SK-N-SH (cell line): ENCODE results near the gene DENND1A. TPM values are rescaled to one million over a fixed set of nuclear protein-coding genes. Genes with fewer than 3 reads are reported as not detected.

Experiments used
- CTCF ChIA-PET: fragments of 300-600, 350-600 bp; formaldehyde crosslinking; extraction: SDS; loops from one replicate; lab custom pipeline; 2021; lab: Yijun Ruan, JAX
- POLR2A ChIA-PET: fragments of 350-600 bp; sonication (Branson Sonifier 250); formaldehyde crosslinking; extraction: SDS; loops from one replicate; lab custom pipeline; 2020; ENCODE audit warnings: antibody characterized with exemption, inconsistent platforms; lab: Yijun Ruan, JAX
- DNase-seq: peaks from one replicate; pipeline ENCODE4 v3.0.0; 2012
- H2AFZ ChIP-seq: fragments of 200-600 bp; sonication (generic); 2 replicates; pipeline ENCODE4 v1.8.1; 2016; ENCODE audit warnings: antibody characterized with exemption, mild to moderate bottlenecking, low read depth
- H3F3A ChIP-seq: fragments of 200-600 bp; sonication (generic); replicated peaks from 2 replicates; pipeline ENCODE3; 2016; ENCODE audit warnings: antibody characterized with exemption, mild to moderate bottlenecking; ENCODE audit not compliant: insufficient read depth
- H3K27ac ChIP-seq, 2 experiments: fragments of 200-500 bp in 1 of 2; fragments of 200-600 bp in 1 of 2; sonication (Bioruptor generic) in 1 of 2; sonication (generic), shearing (Covaris generic) in 1 of 2; 2 replicates each; pipeline versions ENCODE4 v1.5.1 to v1.6.1; 2014 to 2016; ENCODE audit warnings: low read depth in 2 of 2, inconsistent platforms in 1 of 2, low read length in 1 of 2, mild to moderate bottlenecking in 1 of 2, mixed read lengths in 1 of 2
- H3K27me3 ChIP-seq: fragments of 200-600 bp; sonication (generic), shearing (Covaris generic); 2 replicates; pipeline ENCODE4 v1.6.1; 2016; ENCODE audit warnings: mixed run types; ENCODE audit not compliant: insufficient read depth
- H3K36me3 ChIP-seq, 2 experiments: fragments of 200-500 bp in 1 of 2; fragments of 200-600 bp in 1 of 2; sonication (Bioruptor generic) in 1 of 2; sonication (generic) in 1 of 2; replicated peaks in 1 of 2; 2 replicates each; pipeline versions ENCODE3 to v1.5.1; 2014 to 2016; ENCODE audit warnings: low read length in 1 of 2, mild to moderate bottlenecking in 1 of 2; ENCODE audit not compliant: insufficient read depth in 2 of 2, control insufficient read depth in 1 of 2
- H3K4me1 ChIP-seq, 2 experiments: fragments of 200-500 bp in 1 of 2; fragments of 200-600 bp in 1 of 2; sonication (Bioruptor generic) in 1 of 2; sonication (generic), shearing (Covaris generic) in 1 of 2; 2 replicates each; pipeline versions ENCODE4 v1.5.1 to v1.6.1; 2014 to 2016; ENCODE audit warnings: low read depth in 1 of 2, low read length in 1 of 2, mixed run types in 1 of 2; ENCODE audit not compliant: insufficient read depth in 2 of 2, control insufficient read depth in 1 of 2
- H3K4me2 ChIP-seq: fragments of 200-600 bp; sonication (generic), shearing (Covaris generic); 2 replicates; pipeline ENCODE4 v1.6.1; 2017; ENCODE audit warnings: mixed run types
- H3K4me3 ChIP-seq, 2 experiments: fragments of 200-500 bp in 1 of 2; fragments of 200-600 bp in 1 of 2; sonication (Bioruptor generic) in 1 of 2; sonication (generic), shearing (Covaris generic) in 1 of 2; 2 replicates each; pipeline versions ENCODE4 v1.5.1 to v1.8.1; 2014 to 2016; ENCODE audit warnings: low read depth in 2 of 2, inconsistent platforms in 1 of 2, low read length in 1 of 2, mild to moderate bottlenecking in 1 of 2, mixed read lengths in 1 of 2, moderate library complexity in 1 of 2
- H3K79me2 ChIP-seq: fragments of 200-600 bp; sonication (generic); 2 replicates; pipeline ENCODE4 v1.8.1; 2017; ENCODE audit warnings: mild to moderate bottlenecking; ENCODE audit not compliant: insufficient read depth
- H3K9ac ChIP-seq: fragments of 200-600 bp; sonication (generic); 2 replicates; pipeline ENCODE4 v1.6.1; 2017; ENCODE audit warnings: mixed run types
- H3K9me2 ChIP-seq: fragments of 200-600 bp; sonication (generic); 2 replicates; pipeline ENCODE4 v1.6.1; 2017; ENCODE audit warnings: mixed run types
- H3K9me3 ChIP-seq: fragments of 200-600 bp; sonication (generic); 2 replicates; pipeline ENCODE4 v1.6.1; 2017; ENCODE audit warnings: mixed run types, mild to moderate bottlenecking, moderate library complexity
- H4K20me1 ChIP-seq: fragments of 200-600 bp; sonication (generic); 2 replicates; pipeline ENCODE4 v1.6.1; 2017; ENCODE audit warnings: mild to moderate bottlenecking, mixed run types; ENCODE audit not compliant: insufficient read depth
- ELF1 ChIP-seq: IDR thresholded peaks from 2 replicates; pipeline ENCODE4 v1.4.0; 2012
- EP300 ChIP-seq, 2 experiments: IDR thresholded peaks; 2 replicates each; pipeline versions ENCODE4 v1.4.0 to v1.6.1; 2012; ENCODE audit warnings: borderline replicate concordance in 1 of 2, low read depth in 1 of 2, low read length in 1 of 2
- EZH2phosphoT487 ChIP-seq: fragments of 200-600 bp; sonication (generic); IDR thresholded peaks from 2 replicates; pipeline ENCODE4 v1.6.1; 2017; ENCODE audit warnings: low read depth, mixed run types, mild to moderate bottlenecking, antibody characterized with exemption, moderate library complexity, borderline replicate concordance
- FOXM1 ChIP-seq: IDR thresholded peaks from 2 replicates; pipeline ENCODE4 v1.4.0; 2012; ENCODE audit warnings: low read depth, mild to moderate bottlenecking
- GABPA ChIP-seq: IDR thresholded peaks from 2 replicates; pipeline ENCODE4 v1.4.0; 2012; ENCODE audit warnings: low read depth, mild to moderate bottlenecking
- IRF3 ChIP-seq: fragments of 150-350 bp; IDR thresholded peaks from 2 replicates; pipeline ENCODE4 v1.6.1; 2016; ENCODE audit warnings: mild to moderate bottlenecking, low read depth, low read length
- MAX ChIP-seq: IDR thresholded peaks from 2 replicates; pipeline ENCODE4 v1.4.0; 2012; ENCODE audit warnings: low read depth
- MEF2A ChIP-seq: IDR thresholded peaks from 2 replicates; pipeline ENCODE4 v1.4.0; 2012; ENCODE audit warnings: low read depth, borderline replicate concordance
- POLR2AphosphoS5 ChIP-seq: IDR thresholded peaks from 2 replicates; pipeline ENCODE4 v1.6.1; 2012; ENCODE audit warnings: low read depth, low read length
- RCOR1 ChIP-seq: fragments of 150-350 bp; IDR thresholded peaks from 2 replicates; pipeline ENCODE4 v1.6.1; 2017; ENCODE audit warnings: antibody characterized with exemption, low read length
- RFX5 ChIP-seq: IDR thresholded peaks from 2 replicates; pipeline ENCODE4 v1.6.1; 2012; ENCODE audit warnings: mild to moderate bottlenecking, improper control_type of control experiment, low read length
- SIN3A ChIP-seq: IDR thresholded peaks from 2 replicates; pipeline ENCODE4 v1.6.1; 2012; ENCODE audit warnings: low read depth, mild to moderate bottlenecking, low read length, moderate library complexity, borderline replicate concordance
- TEAD4 ChIP-seq: IDR thresholded peaks from 2 replicates; pipeline ENCODE4 v1.4.0; 2012; ENCODE audit warnings: mild to moderate bottlenecking, borderline replicate concordance; ENCODE audit not compliant: insufficient read depth
- WGBS: methylation state at CpG from one replicate; pipeline ENCODE4 v1.1.6; 2017; ENCODE audit warnings: low lambda C conversion rate; 5-methylcytosine and 5-hydroxymethylcytosine counted together
- polyA plus RNA-seq, 3 experiments: library from polyadenylated mRNA; depleted of rRNA; stranded (reverse); fragments of >200 nt; gene quantifications; 2 replicates each; pipeline ENCODE4 v1.2.3, GENCODE V29; 2012
- TF ChIP-seq, protein P1 (sequence below): fragments of 200-600 bp; sonication (generic); IDR thresholded peaks from 2 replicates; pipeline ENCODE4 v1.6.1; 2017; ENCODE audit warnings: antibody characterized with exemption, mild to moderate bottlenecking, moderate library complexity
- TF ChIP-seq, protein P2 (sequence below): fragments of 150-350 bp; IDR thresholded peaks from 2 replicates; pipeline ENCODE4 v1.6.1; 2017; ENCODE audit warnings: antibody characterized with exemption, low read length, low read depth, borderline replicate concordance

Gene DENND1A
- polyA plus RNA-seq, 1 of the 3 experiments (the other 2 are of a cell fraction): 25.4 TPM

GRCh38 chr9:123871781-123872180 lies 58.1 kb downstream of the DENND1A start:
- Histone ChIP-seq H3K4me2 (no peak overlapping the region), H3K9me2 (no peaks in the 10 kb centered on the region), H4K20me1 (no peaks in the 10 kb centered on the region), H3K79me2 (no peaks in the 10 kb centered on the region), H3K27me3 (no peaks in the 10 kb centered on the region), H3F3A (no peaks in the 10 kb centered on the region), H3K9me3 (no peaks in the 10 kb centered on the region), H3K4me1 (no peaks in the 10 kb centered on the region), H3K9ac (no peak overlapping the region), H3K4me3 (no peak overlapping the region), H2AFZ (no peak overlapping the region), H3K36me3 (peaks cover 6% of the 10 kb centered on the region in 2 experiments), H3K27ac (no peak overlapping the region)
- no peak for DNase-seq
- ChIA-PET CTCF (no interaction called here), POLR2A (no interaction called here)
- 92% methylated on average over 3 of the region's 3 CpGs for WGBS
- TF ChIP-seq EZH2phosphoT487 (no peak), RCOR1 (no peak), FOXM1 (no peak), ELF1 (no peak), GABPA (no peak), RFX5 (no peak), EP300 (IDR thresholded peaks at IDR 0.05; ENCODE audit: borderline replicate concordance in 1 of 2, low read depth in 1 of 2, low read length in 1 of 2) (no peak), MEF2A (no peak), SIN3A (no peak), MAX (no peak), POLR2AphosphoS5 (no peak)
- TF ChIP-seq, protein P1, sequence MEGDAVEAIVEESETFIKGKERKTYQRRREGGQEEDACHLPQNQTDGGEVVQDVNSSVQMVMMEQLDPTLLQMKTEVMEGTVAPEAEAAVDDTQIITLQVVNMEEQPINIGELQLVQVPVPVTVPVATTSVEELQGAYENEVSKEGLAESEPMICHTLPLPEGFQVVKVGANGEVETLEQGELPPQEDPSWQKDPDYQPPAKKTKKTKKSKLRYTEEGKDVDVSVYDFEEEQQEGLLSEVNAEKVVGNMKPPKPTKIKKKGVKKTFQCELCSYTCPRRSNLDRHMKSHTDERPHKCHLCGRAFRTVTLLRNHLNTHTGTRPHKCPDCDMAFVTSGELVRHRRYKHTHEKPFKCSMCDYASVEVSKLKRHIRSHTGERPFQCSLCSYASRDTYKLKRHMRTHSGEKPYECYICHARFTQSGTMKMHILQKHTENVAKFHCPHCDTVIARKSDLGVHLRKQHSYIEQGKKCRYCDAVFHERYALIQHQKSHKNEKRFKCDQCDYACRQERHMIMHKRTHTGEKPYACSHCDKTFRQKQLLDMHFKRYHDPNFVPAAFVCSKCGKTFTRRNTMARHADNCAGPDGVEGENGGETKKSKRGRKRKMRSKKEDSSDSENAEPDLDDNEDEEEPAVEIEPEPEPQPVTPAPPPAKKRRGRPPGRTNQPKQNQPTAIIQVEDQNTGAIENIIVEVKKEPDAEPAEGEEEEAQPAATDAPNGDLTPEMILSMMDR: no peak
- TF ChIP-seq, protein P2, sequence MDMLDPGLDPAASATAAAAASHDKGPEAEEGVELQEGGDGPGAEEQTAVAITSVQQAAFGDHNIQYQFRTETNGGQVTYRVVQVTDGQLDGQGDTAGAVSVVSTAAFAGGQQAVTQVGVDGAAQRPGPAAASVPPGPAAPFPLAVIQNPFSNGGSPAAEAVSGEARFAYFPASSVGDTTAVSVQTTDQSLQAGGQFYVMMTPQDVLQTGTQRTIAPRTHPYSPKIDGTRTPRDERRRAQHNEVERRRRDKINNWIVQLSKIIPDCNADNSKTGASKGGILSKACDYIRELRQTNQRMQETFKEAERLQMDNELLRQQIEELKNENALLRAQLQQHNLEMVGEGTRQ: no peak

GRCh38 chr9:123868002-123868401 lies 61.9 kb downstream of the DENND1A start:
- Histone ChIP-seq H3K4me2 (no peak overlapping the region), H2AFZ (no peak overlapping the region), H3K9ac (no peak overlapping the region), H3K36me3 (no peaks in the 10 kb centered on the region), H3K4me3 (no peak overlapping the region), H3K9me3 (no peaks in the 10 kb centered on the region), H3F3A (no peaks in the 10 kb centered on the region), H3K9me2 (no peaks in the 10 kb centered on the region), H3K27ac (no peak overlapping the region), H3K4me1 (peaks cover 0 to 4% of the 10 kb centered on the region in 2 experiments; a peak in 3 of 4 replicates), H3K27me3 (no peaks in the 10 kb centered on the region), H4K20me1 (no peaks in the 10 kb centered on the region), H3K79me2 (no peaks in the 10 kb centered on the region)
- WGBS: 93% methylated on average over 3 of the region's 3 CpGs
- TF ChIP-seq TEAD4: no peak
- no peak for TF ChIP-seq POLR2AphosphoS5
- no peak for TF ChIP-seq RFX5
- TF ChIP-seq EP300 (IDR thresholded peaks at IDR 0.05; ENCODE audit: borderline replicate concordance in 1 of 2, low read depth in 1 of 2, low read length in 1 of 2): no peak
- no peak for TF ChIP-seq IRF3
- TF ChIP-seq, protein P1: no peak
- no peak for TF ChIP-seq RCOR1
- TF ChIP-seq GABPA: no peak
- ChIA-PET CTCF (no interaction called here), POLR2A (no interaction called here)
- DNase-seq: no peak
